ENCODE data around the gene RTTN.

DNA sequence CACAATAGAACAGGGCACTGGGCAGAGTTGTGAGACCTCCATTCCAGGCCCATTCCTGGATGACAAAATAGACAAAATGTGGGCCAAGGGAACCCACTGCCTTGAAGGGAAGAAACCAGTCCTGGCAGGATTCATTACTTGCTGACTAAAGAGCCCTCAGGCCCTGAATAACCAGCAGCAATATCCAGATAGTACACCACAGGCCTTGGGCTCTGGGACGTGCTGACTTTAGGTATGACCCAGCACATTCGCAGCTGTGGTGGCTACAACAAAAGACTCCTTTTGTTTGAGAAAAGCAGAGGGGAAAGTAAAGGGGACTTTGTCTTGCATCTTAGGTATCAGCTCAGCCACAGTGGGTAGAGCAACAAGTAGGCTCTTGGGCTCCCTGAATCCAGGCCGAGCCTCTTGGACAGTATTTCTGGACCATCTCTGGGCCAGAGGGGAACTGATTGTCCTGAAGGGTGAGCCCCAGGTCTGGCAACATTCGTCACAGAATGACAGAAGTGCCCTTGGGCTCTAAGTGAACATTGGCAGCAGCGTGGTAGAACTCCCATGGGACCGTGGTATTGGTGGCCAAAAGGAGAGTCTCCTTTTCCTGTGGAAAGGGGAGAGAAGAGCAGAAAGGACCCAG is 167.9 kb downstream of the RTTN start:
- TF ChIP-seq, protein P1, sequence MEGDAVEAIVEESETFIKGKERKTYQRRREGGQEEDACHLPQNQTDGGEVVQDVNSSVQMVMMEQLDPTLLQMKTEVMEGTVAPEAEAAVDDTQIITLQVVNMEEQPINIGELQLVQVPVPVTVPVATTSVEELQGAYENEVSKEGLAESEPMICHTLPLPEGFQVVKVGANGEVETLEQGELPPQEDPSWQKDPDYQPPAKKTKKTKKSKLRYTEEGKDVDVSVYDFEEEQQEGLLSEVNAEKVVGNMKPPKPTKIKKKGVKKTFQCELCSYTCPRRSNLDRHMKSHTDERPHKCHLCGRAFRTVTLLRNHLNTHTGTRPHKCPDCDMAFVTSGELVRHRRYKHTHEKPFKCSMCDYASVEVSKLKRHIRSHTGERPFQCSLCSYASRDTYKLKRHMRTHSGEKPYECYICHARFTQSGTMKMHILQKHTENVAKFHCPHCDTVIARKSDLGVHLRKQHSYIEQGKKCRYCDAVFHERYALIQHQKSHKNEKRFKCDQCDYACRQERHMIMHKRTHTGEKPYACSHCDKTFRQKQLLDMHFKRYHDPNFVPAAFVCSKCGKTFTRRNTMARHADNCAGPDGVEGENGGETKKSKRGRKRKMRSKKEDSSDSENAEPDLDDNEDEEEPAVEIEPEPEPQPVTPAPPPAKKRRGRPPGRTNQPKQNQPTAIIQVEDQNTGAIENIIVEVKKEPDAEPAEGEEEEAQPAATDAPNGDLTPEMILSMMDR (IDR thresholded peaks at IDR 0.05): no peak
- TF ChIP-seq POLR2A (IDR thresholded peaks at IDR 0.05): no peak

Measured in testis (tissue), 2 donors.